ENCODE measurements around the gene WDFY2. TPM values are rescaled to one million over a fixed set of nuclear protein-coding genes. Genes with fewer than 3 reads are reported as not detected.

The WDFY2 gene
- total and polyA plus RNA-seq, 2 of the 13 experiments (the other 11 are each of a cell fraction or from before 2014, with no cell fraction given) = 22.6 to 27.0 TPM

DNA sequence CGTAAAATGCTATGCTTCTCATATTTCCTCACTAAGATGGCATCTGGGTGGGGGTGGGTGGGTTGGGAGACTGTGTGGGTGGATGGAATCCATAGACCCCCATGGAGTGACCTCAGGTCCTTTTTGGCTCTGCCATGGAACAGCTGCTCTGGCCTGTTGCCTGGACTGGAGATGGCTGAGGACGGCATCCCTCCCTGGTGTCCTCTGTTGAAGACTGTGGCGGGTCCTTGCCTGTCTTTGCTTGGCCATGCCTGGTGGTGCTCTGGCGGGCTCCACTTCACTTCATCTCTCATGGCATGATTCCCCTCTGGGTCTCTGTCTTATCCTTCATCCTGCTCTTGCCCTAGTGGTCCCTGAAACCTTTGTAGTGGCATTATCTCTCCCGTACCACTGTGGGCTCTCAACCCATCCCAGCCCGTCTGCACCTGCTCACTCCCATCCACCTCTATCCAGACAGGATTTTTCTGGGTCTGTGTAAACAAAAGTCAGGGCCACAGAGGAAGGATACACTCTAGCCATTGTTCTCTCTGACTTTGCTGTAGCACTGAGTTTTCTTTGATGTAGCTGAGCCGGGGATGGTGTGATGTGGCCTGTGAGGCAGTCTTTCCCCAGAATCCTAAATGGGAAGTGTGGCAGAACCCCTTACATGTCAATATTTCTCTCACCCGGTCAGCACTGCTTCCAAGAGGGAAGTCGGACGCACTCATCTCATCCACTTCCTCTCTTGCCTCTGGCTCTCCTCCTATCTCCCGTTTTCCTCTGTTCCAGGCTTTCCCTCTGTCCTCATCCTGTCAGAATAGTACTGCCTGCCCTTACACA, 36.1 kb downstream of the WDFY2 start (continued):
- TF ChIP-seq, protein P1, sequence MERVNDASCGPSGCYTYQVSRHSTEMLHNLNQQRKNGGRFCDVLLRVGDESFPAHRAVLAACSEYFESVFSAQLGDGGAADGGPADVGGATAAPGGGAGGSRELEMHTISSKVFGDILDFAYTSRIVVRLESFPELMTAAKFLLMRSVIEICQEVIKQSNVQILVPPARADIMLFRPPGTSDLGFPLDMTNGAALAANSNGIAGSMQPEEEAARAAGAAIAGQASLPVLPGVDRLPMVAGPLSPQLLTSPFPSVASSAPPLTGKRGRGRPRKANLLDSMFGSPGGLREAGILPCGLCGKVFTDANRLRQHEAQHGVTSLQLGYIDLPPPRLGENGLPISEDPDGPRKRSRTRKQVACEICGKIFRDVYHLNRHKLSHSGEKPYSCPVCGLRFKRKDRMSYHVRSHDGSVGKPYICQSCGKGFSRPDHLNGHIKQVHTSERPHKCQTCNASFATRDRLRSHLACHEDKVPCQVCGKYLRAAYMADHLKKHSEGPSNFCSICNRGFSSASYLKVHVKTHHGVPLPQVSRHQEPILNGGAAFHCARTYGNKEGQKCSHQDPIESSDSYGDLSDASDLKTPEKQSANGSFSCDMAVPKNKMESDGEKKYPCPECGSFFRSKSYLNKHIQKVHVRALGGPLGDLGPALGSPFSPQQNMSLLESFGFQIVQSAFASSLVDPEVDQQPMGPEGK (CRISPR knock-in tag; IDR thresholded peaks at IDR 0.05) = peak; percentile 75
- TF ChIP-seq ZNF569 (CRISPR knock-in tag; IDR thresholded peaks at IDR 0.05; ENCODE audit: borderline replicate concordance) (no peak), GLI4 (CRISPR knock-in tag; IDR thresholded peaks at IDR 0.05; ENCODE audit: borderline replicate concordance) (no peak), FOXA3 (CRISPR knock-in tag; IDR thresholded peaks at IDR 0.05) (peak; percentile 91), SIN3B (IDR thresholded peaks at IDR 0.05; ENCODE audit: low read length) (no peak), HCFC1 (IDR thresholded peaks at IDR 0.05; ENCODE audit: low read depth, low read length) (no peak), FOSL1 (CRISPR knock-in tag; IDR thresholded peaks at IDR 0.05; ENCODE audit: borderline replicate concordance) (no peak), NR2F6 (IDR thresholded peaks at IDR 0.05) (no peak; the same call in 1 of the 2 replicates), NR2F6 (CRISPR knock-in tag; IDR thresholded peaks at IDR 0.05) (peak; percentile 73; the same call in 1 of the 2 replicates), ZNF552 (CRISPR knock-in tag; IDR thresholded peaks at IDR 0.05; ENCODE audit: borderline replicate concordance) (no peak), ZFP41 (CRISPR knock-in tag; IDR thresholded peaks at IDR 0.05; ENCODE audit: borderline replicate concordance) (no peak), PITX1 (CRISPR knock-in tag; IDR thresholded peaks at IDR 0.05) (peak; percentile 88), CEBPG (CRISPR knock-in tag; IDR thresholded peaks at IDR 0.05) (peak; percentile 45; the same call in 1 of the 2 replicates), ZNF382 (CRISPR knock-in tag; IDR thresholded peaks at IDR 0.05; ENCODE audit: borderline replicate concordance) (no peak), ZNF121 (CRISPR knock-in tag; IDR thresholded peaks at IDR 0.05) (no peak), SRF (IDR thresholded peaks at IDR 0.05; ENCODE audit: low read depth, low read length) (no peak), ZNF17 (CRISPR knock-in tag; IDR thresholded peaks at IDR 0.05) (no peak), ATAD3A (CRISPR knock-in tag; IDR thresholded peaks at IDR 0.05) (no peak), ZFX (CRISPR knock-in tag; IDR thresholded peaks at IDR 0.05; ENCODE audit: low read depth) (peak; percentile 56)
- TF ChIP-seq, protein P2, sequence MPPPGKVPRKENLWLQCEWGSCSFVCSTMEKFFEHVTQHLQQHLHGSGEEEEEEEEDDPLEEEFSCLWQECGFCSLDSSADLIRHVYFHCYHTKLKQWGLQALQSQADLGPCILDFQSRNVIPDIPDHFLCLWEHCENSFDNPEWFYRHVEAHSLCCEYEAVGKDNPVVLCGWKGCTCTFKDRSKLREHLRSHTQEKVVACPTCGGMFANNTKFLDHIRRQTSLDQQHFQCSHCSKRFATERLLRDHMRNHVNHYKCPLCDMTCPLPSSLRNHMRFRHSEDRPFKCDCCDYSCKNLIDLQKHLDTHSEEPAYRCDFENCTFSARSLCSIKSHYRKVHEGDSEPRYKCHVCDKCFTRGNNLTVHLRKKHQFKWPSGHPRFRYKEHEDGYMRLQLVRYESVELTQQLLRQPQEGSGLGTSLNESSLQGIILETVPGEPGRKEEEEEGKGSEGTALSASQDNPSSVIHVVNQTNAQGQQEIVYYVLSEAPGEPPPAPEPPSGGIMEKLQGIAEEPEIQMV (CRISPR knock-in tag; IDR thresholded peaks at IDR 0.05; ENCODE audit: low read depth) = no peak
- TF ChIP-seq, protein P3, sequence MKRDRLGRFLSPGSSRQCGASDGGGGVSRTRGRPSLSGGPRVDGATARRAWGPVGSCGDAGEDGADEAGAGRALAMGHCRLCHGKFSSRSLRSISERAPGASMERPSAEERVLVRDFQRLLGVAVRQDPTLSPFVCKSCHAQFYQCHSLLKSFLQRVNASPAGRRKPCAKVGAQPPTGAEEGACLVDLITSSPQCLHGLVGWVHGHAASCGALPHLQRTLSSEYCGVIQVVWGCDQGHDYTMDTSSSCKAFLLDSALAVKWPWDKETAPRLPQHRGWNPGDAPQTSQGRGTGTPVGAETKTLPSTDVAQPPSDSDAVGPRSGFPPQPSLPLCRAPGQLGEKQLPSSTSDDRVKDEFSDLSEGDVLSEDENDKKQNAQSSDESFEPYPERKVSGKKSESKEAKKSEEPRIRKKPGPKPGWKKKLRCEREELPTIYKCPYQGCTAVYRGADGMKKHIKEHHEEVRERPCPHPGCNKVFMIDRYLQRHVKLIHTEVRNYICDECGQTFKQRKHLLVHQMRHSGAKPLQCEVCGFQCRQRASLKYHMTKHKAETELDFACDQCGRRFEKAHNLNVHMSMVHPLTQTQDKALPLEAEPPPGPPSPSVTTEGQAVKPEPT (CRISPR knock-in tag; IDR thresholded peaks at IDR 0.05; ENCODE audit: low read depth) = no peak
- TF ChIP-seq, protein P4, sequence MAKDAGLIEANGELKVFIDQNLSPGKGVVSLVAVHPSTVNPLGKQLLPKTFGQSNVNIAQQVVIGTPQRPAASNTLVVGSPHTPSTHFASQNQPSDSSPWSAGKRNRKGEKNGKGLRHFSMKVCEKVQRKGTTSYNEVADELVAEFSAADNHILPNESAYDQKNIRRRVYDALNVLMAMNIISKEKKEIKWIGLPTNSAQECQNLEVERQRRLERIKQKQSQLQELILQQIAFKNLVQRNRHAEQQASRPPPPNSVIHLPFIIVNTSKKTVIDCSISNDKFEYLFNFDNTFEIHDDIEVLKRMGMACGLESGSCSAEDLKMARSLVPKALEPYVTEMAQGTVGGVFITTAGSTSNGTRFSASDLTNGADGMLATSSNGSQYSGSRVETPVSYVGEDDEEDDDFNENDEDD (CRISPR knock-in tag; IDR thresholded peaks at IDR 0.05; ENCODE audit: borderline replicate concordance) = peak; percentile 34; the same call in 1 of the 2 replicates
- TF ChIP-seq, protein P5, sequence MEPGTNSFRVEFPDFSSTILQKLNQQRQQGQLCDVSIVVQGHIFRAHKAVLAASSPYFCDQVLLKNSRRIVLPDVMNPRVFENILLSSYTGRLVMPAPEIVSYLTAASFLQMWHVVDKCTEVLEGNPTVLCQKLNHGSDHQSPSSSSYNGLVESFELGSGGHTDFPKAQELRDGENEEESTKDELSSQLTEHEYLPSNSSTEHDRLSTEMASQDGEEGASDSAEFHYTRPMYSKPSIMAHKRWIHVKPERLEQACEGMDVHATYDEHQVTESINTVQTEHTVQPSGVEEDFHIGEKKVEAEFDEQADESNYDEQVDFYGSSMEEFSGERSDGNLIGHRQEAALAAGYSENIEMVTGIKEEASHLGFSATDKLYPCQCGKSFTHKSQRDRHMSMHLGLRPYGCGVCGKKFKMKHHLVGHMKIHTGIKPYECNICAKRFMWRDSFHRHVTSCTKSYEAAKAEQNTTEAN (CRISPR knock-in tag; conservative IDR thresholded peaks at IDR 0.05) = peak; percentile 76; the same call in 1 of the 2 replicates

All from HepG2 (cell line).